GM12878 (cell line): Measurements from ENCODE around the gene EFCAB8. TPM values are rescaled to one million over a fixed set of nuclear protein-coding genes. Genes with fewer than 3 reads are reported as not detected.

Experiments used
- ATAC-seq: fragments of 200-7000 bp; cut with Tn5 transposase; 3 replicates; pipeline ENCODE4 v1.9.1; 2020; ENCODE audit warnings: mild to moderate bottlenecking, moderate library complexity
- BruUV-seq: library from RNA; stranded (reverse); fragments of 400-500 nt; replicated peaks from 2 replicates; lab custom pipeline; 2021; lab: Mats Ljungman, UMichigan
- CTCF ChIA-PET: fragments of 300-600 bp; sonication (Branson Sonifier 250); formaldehyde crosslinking; extraction: SDS; loops from one replicate; lab custom pipeline; 2021; ENCODE audit warnings: inconsistent platforms; lab: Yijun Ruan, JAX
- POLR2A ChIA-PET: fragments of 350-600 bp; formaldehyde crosslinking; extraction: SDS; loops from one replicate; lab custom pipeline; 2021; ENCODE audit warnings: inconsistent platforms; lab: Charles Lee
- RAD21 ChIA-PET: fragments of 300-600 bp; sonication (Branson Sonifier 250); formaldehyde crosslinking; loops from one replicate; lab custom pipeline; 2023; ENCODE audit warnings: antibody characterized with exemption; ENCODE audit not compliant: unreplicated experiment; lab: Charles Lee
- SMC1A ChIA-PET: fragments of 300-600 bp; sonication (Branson Sonifier 250); formaldehyde crosslinking; loops from one replicate; lab custom pipeline; 2023; ENCODE audit not compliant: unreplicated experiment, uncharacterized antibody; lab: Charles Lee
- DNase-seq: peaks from one replicate; pipeline ENCODE4 v3.0.0-alpha.2; 2011; ENCODE audit warnings: low read depth, low spot score
- FAIRE-seq: peaks from 3 replicates; lab custom pipeline; 2011; peaks lifted over from hg19 to GRCh38; lab: Jason Lieb, UNC
- H2AFZ ChIP-seq: 2 replicates; pipeline ENCODE4 v1.6.0; 2011; ENCODE audit warnings: low read depth, low read length, control low read depth; ENCODE audit not compliant: control insufficient read depth
- H3K27ac ChIP-seq: 2 replicates; pipeline ENCODE4 v1.5.1; 2011; ENCODE audit warnings: control low read depth; ENCODE audit not compliant: control insufficient read depth, insufficient read depth
- H3K27me3 ChIP-seq, 2 experiments: replicated peaks in 1 of 2; 2 replicates each; pipeline versions ENCODE4 v1.6.0 to v1.6.1; 2011; ENCODE audit warnings: low read length in 1 of 2; ENCODE audit not compliant: control insufficient read depth in 2 of 2, insufficient read depth in 2 of 2
- H3K36me3 ChIP-seq, 2 experiments: 2 replicates each; pipeline ENCODE4 v1.5.1; 2011; ENCODE audit warnings: low read length in 1 of 2; ENCODE audit not compliant: control insufficient read depth in 2 of 2, insufficient read depth in 2 of 2
- H3K4me1 ChIP-seq: 2 replicates; pipeline ENCODE4 v1.6.1; 2011; ENCODE audit warnings: mild to moderate bottlenecking, low read length, moderate library complexity, mixed read lengths; ENCODE audit not compliant: control insufficient read depth, insufficient read depth
- H3K4me2 ChIP-seq: 2 replicates; pipeline ENCODE4 v1.6.0; 2011; ENCODE audit warnings: control low read depth; ENCODE audit not compliant: control insufficient read depth, insufficient read depth
- H3K4me3 ChIP-seq: fragments of 200-600 bp; sonication (generic); 2 replicates; pipeline ENCODE4 v1.5.1; 2016
- H3K79me2 ChIP-seq: 2 replicates; pipeline ENCODE4 v1.6.0; 2011; ENCODE audit warnings: low read length; ENCODE audit not compliant: control insufficient read depth, insufficient read depth
- H3K9ac ChIP-seq: 2 replicates; pipeline ENCODE4 v1.8.0; 2011; ENCODE audit warnings: low read length, control low read depth, mixed read lengths; ENCODE audit not compliant: control insufficient read depth, insufficient read depth
- H3K9me3 ChIP-seq: replicated peaks from 3 replicates; pipeline ENCODE4 v1.5.1; 2011; ENCODE audit warnings: mild to moderate bottlenecking, low read length; ENCODE audit not compliant: control insufficient read depth, insufficient read depth
- H4K20me1 ChIP-seq: 2 replicates; pipeline ENCODE4 v1.6.0; 2011; ENCODE audit not compliant: control insufficient read depth, insufficient read depth
- CREM ChIP-seq: IDR thresholded peaks from 2 replicates; pipeline ENCODE4 v1.6.1; 2014; ENCODE audit warnings: antibody characterized with exemption, low read depth
- JUND ChIP-seq: IDR thresholded peaks from 2 replicates; pipeline ENCODE4 v1.6.1; 2012; ENCODE audit warnings: low read depth, mild to moderate bottlenecking, low read length, improper control_type of control experiment, moderate library complexity
- MTA3 ChIP-seq: IDR thresholded peaks from 2 replicates; pipeline ENCODE4 v1.6.1; 2012; ENCODE audit warnings: low read length, inconsistent platforms, borderline replicate concordance
- RAD21 ChIP-seq: IDR thresholded peaks from 2 replicates; pipeline ENCODE4 v1.6.1; 2011; ENCODE audit warnings: mild to moderate bottlenecking, low read depth, low read length, moderate library complexity; ENCODE audit not compliant: insufficient read depth
- SPI1 ChIP-seq: IDR thresholded peaks from 2 replicates; pipeline ENCODE4 v1.6.1; 2011; ENCODE audit warnings: low read depth, mild to moderate bottlenecking, low read length, moderate library complexity, borderline replicate concordance; ENCODE audit not compliant: insufficient read depth
- SREBF2 ChIP-seq: IDR thresholded peaks from 2 replicates; pipeline ENCODE4 v1.6.1; 2012; ENCODE audit warnings: mild to moderate bottlenecking, low read length
- TBL1XR1 ChIP-seq: IDR thresholded peaks from 2 replicates; pipeline ENCODE4 v1.6.1; 2012; ENCODE audit warnings: low read depth, low read length, improper control_type of control experiment
- ZSCAN29 ChIP-seq: fragments of 450-650 bp; IDR thresholded peaks from 2 replicates; pipeline ENCODE4 v1.6.1; 2017; ENCODE audit warnings: mild to moderate bottlenecking, moderate library complexity
- WGBS: methylation state at CpG from one replicate; pipeline ENCODE4 v1.1.6; 2016; ENCODE audit warnings: low lambda C conversion rate; ENCODE audit not compliant: insufficient replicate concordance, insufficient coverage; ENCODE audit errors: missing lambda C conversion rate; 5-methylcytosine and 5-hydroxymethylcytosine counted together
- in situ Hi-C: fragments of 300-500 bp; cut with MboI; formaldehyde crosslinking; loops from 9 replicates; pipeline ENCODE4 v1.14.3; 2018; ENCODE audit warnings: mixed read lengths
- intact Hi-C: fragments of 100-400 bp; cut with micrococcal nuclease; formaldehyde crosslinking; loops from one replicate; pipeline ENCODE4 v1.14.2; 2022; ENCODE audit not compliant: unreplicated experiment
- polyA plus RNA-seq, 11 experiments: library from polyadenylated mRNA; depleted of rRNA in 4 of 11; unstranded in 6 of 11; stranded (reverse) in 5 of 11; fragments of >200 nt; fragmentation: Nextera tagmentation in 4 of 11; fragmentation: Illumina TruSeq in 1 of 11; extraction: Ambion mirVana in 4 of 11; extraction: Trizol in 1 of 11; gene quantifications; 1 replicate in 1 of 11; 2 replicates in 10 of 11; pipeline versions ENCODE4 v1.2.1 to v1.2.3, GENCODE V29; 2011 to 2016; ENCODE audit warnings: inconsistent platforms in 2 of 11, missing spikeins in 2 of 11, low read depth in 1 of 11
- total RNA-seq, 4 experiments: library from RNA; depleted of rRNA in 3 of 4; stranded (reverse); fragments of >200 nt in 3 of 4; fragmentation: Illumina TruSeq in 1 of 4; extraction: Trizol in 1 of 4; gene quantifications; 2 replicates each; pipeline versions ENCODE4 v1.2.1 to v1.2.3, GENCODE V29; 2013 to 2021
- TF ChIP-seq, protein P1 (sequence below): fragments of 450-650 bp; IDR thresholded peaks from 2 replicates; pipeline ENCODE4 v1.6.1; 2017; ENCODE audit warnings: mild to moderate bottlenecking, moderate library complexity
- TF ChIP-seq, protein P2 (sequence below): fragments of 150-350 bp; IDR thresholded peaks from 2 replicates; pipeline ENCODE4 v1.6.1; 2014; ENCODE audit warnings: mild to moderate bottlenecking, low read depth, low read length
- TF ChIP-seq, protein P3 (sequence below): IDR thresholded peaks from 2 replicates; pipeline ENCODE4 v1.6.1; 2012; ENCODE audit warnings: mild to moderate bottlenecking, low read depth, low read length

Gene EFCAB8
- total and polyA plus RNA-seq, 10 of the 15 experiments (the other 5 are each of a cell fraction or from before 2014, with no cell fraction given) = 0.04 to 0.18 (median 0.06) TPM; not detected in 4

DNA sequence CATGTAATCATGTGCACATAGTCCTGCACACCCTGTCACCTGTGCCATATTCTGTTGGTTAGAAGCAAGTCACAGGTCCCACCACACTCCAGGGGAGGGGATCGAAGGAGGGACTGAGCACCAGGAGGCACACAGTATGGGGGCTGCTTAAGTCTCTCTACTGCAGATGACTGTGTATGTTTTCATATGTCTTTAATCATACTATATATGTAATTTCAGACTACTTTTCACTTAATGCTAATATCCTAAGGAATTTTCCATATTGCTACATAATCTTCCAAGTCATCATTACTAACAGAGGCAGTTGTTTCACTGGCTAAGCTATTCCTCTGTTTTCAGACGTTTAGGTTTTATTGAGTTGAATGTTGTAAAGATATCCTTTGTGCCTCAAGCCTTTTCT, 10.8 kb downstream of the EFCAB8 start:
- no peaks in the 10 kb centered on the region for H3K79me2 ChIP-seq
- ATAC-seq = no peak
- RAD21 ChIA-PET = no interaction called here
- no peak for FAIRE-seq
- SMC1A ChIA-PET = no interaction called here
- H3K27me3 ChIP-seq = no peaks in the 10 kb centered on the region
- no peak for DNase-seq
- H4K20me1 ChIP-seq = no peaks in the 10 kb centered on the region
- H3K4me2 ChIP-seq = no peak overlapping the region
- no peaks in the 10 kb centered on the region for H3K9me3 ChIP-seq
- intact Hi-C loops = no loop called here
- CTCF ChIA-PET = no interaction called here
- POLR2A ChIA-PET = interaction anchor here (1.3 kb wide), 1 partner anchor 41 kb away, joined by 3 read pairs; no protein-coding TSS in a partner anchor
- H2AFZ ChIP-seq = no peak overlapping the region
- no peak for TF ChIP-seq TBL1XR1
- TF ChIP-seq, protein P1, sequence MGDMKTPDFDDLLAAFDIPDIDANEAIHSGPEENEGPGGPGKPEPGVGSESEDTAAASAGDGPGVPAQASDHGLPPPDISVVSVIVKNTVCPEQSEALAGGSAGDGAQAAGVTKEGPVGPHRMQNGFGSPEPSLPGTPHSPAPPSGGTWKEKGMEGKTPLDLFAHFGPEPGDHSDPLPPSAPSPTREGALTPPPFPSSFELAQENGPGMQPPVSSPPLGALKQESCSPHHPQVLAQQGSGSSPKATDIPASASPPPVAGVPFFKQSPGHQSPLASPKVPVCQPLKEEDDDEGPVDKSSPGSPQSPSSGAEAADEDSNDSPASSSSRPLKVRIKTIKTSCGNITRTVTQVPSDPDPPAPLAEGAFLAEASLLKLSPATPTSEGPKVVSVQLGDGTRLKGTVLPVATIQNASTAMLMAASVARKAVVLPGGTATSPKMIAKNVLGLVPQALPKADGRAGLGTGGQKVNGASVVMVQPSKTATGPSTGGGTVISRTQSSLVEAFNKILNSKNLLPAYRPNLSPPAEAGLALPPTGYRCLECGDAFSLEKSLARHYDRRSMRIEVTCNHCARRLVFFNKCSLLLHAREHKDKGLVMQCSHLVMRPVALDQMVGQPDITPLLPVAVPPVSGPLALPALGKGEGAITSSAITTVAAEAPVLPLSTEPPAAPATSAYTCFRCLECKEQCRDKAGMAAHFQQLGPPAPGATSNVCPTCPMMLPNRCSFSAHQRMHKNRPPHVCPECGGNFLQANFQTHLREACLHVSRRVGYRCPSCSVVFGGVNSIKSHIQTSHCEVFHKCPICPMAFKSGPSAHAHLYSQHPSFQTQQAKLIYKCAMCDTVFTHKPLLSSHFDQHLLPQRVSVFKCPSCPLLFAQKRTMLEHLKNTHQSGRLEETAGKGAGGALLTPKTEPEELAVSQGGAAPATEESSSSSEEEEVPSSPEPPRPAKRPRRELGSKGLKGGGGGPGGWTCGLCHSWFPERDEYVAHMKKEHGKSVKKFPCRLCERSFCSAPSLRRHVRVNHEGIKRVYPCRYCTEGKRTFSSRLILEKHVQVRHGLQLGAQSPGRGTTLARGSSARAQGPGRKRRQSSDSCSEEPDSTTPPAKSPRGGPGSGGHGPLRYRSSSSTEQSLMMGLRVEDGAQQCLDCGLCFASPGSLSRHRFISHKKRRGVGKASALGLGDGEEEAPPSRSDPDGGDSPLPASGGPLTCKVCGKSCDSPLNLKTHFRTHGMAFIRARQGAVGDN = no peak
- no peak for TF ChIP-seq SREBF2
- TF ChIP-seq RAD21 = no peak
- no peak for TF ChIP-seq JUND
- TF ChIP-seq, protein P2, sequence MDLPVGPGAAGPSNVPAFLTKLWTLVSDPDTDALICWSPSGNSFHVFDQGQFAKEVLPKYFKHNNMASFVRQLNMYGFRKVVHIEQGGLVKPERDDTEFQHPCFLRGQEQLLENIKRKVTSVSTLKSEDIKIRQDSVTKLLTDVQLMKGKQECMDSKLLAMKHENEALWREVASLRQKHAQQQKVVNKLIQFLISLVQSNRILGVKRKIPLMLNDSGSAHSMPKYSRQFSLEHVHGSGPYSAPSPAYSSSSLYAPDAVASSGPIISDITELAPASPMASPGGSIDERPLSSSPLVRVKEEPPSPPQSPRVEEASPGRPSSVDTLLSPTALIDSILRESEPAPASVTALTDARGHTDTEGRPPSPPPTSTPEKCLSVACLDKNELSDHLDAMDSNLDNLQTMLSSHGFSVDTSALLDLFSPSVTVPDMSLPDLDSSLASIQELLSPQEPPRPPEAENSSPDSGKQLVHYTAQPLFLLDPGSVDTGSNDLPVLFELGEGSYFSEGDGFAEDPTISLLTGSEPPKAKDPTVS = no peak
- no peak for TF ChIP-seq CREM
- TF ChIP-seq MTA3 = no peak
- TF ChIP-seq SPI1 = no peak
- TF ChIP-seq, protein P3, sequence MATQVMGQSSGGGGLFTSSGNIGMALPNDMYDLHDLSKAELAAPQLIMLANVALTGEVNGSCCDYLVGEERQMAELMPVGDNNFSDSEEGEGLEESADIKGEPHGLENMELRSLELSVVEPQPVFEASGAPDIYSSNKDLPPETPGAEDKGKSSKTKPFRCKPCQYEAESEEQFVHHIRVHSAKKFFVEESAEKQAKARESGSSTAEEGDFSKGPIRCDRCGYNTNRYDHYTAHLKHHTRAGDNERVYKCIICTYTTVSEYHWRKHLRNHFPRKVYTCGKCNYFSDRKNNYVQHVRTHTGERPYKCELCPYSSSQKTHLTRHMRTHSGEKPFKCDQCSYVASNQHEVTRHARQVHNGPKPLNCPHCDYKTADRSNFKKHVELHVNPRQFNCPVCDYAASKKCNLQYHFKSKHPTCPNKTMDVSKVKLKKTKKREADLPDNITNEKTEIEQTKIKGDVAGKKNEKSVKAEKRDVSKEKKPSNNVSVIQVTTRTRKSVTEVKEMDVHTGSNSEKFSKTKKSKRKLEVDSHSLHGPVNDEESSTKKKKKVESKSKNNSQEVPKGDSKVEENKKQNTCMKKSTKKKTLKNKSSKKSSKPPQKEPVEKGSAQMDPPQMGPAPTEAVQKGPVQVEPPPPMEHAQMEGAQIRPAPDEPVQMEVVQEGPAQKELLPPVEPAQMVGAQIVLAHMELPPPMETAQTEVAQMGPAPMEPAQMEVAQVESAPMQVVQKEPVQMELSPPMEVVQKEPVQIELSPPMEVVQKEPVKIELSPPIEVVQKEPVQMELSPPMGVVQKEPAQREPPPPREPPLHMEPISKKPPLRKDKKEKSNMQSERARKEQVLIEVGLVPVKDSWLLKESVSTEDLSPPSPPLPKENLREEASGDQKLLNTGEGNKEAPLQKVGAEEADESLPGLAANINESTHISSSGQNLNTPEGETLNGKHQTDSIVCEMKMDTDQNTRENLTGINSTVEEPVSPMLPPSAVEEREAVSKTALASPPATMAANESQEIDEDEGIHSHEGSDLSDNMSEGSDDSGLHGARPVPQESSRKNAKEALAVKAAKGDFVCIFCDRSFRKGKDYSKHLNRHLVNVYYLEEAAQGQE = no peak
- no peak for TF ChIP-seq ZSCAN29
- no peaks in the 10 kb centered on the region for H3K4me1 ChIP-seq
- WGBS = 51% methylated on average over 2 of the region's 2 CpGs
- no peak overlapping the region for H3K9ac ChIP-seq
- no TSS peak for BruUV-seq
- H3K27ac ChIP-seq = no peak overlapping the region
- H3K36me3 ChIP-seq = no peaks in the 10 kb centered on the region
- in situ Hi-C loops = no loop called here
- H3K4me3 ChIP-seq = no peak overlapping the region
